ENCODE measurements around the gene BAX.
"Not testable (repeated sequence)": the region's sequence is repeated elsewhere in the genome, so short reads cannot be mapped to it uniquely, and the experiment has no call there.

- TF ChIP-seq CTCF (conservative IDR thresholded peaks at IDR 0.05; ENCODE audit: low read depth, low read length); EZH2 (IDR thresholded peaks at IDR 0.05; ENCODE audit: borderline replicate concordance, low read depth, low read length, poor library complexity, severe bottlenecking): not testable (repeated sequence)
Measured at GRCh38 chr19:48927692-48928091, 27.0 kb upstream of the BAX start.

Measured in A673 (cell line).